Stimulated activated CD4-positive, alpha-beta T cell treated with anti-CD3 and anti-CD28 coated beads, Interleukin-1b, Interleukin-23, amount 100 ng/mL, for 24 hours (primary cell): Measurements from ENCODE around the gene EYA3.

Source experiments
- DNase-seq, 4 experiments: peaks; one replicate each; pipeline ENCODE4 v3.0.0-alpha.2; 2020; ENCODE audit warnings: low read depth in 4 of 4, low spot score in 1 of 4

EYA3 gene, protein sequence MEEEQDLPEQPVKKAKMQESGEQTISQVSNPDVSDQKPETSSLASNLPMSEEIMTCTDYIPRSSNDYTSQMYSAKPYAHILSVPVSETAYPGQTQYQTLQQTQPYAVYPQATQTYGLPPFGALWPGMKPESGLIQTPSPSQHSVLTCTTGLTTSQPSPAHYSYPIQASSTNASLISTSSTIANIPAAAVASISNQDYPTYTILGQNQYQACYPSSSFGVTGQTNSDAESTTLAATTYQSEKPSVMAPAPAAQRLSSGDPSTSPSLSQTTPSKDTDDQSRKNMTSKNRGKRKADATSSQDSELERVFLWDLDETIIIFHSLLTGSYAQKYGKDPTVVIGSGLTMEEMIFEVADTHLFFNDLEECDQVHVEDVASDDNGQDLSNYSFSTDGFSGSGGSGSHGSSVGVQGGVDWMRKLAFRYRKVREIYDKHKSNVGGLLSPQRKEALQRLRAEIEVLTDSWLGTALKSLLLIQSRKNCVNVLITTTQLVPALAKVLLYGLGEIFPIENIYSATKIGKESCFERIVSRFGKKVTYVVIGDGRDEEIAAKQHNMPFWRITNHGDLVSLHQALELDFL

DNA sequence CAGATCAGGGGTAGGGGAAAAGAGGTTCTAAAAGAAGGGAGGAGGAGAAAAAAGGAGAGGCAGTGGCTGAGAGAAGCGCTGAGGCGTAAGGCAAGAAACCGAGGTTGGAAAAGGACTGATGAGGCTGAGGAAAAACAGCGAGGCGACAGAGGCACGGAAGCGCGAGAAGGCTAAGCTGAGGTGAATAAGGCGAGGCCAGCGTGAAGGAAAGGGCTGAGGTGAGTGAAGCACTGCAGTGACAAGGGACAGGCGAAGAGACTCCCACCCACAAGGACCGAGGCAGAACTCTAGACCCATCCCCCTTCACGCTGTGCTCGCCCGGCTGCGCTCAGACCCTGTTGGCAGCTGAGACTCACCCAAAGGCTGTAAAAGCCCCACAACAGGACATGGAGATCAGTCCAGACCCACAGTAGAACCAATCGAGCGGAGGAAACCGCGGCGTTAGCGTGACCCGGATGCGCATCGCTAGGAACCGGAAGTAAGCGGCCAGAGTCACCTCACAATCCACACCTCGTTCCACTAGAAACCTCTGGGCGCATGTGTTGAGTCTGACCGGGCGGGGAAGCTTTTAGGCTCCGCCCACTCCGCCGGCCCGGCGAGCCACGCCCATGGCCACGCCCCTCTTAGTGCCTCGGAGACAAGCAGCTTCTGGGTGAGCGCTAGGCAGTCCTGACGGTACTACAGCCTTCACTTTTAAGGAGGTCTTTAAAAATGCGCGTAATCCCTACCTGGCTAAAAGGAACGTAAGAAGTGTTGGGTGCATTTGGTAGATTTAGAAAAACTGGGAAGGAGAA lies at the start of gene EYA3:
TSS of gene EYA3 (minus strand) at position 443 of the 794 bp plus-strand sequence. CDS start 30,584 bp downstream, outside the sequence.
- peak; percentile 98 to 99 (median 98) for DNase-seq

DNA sequence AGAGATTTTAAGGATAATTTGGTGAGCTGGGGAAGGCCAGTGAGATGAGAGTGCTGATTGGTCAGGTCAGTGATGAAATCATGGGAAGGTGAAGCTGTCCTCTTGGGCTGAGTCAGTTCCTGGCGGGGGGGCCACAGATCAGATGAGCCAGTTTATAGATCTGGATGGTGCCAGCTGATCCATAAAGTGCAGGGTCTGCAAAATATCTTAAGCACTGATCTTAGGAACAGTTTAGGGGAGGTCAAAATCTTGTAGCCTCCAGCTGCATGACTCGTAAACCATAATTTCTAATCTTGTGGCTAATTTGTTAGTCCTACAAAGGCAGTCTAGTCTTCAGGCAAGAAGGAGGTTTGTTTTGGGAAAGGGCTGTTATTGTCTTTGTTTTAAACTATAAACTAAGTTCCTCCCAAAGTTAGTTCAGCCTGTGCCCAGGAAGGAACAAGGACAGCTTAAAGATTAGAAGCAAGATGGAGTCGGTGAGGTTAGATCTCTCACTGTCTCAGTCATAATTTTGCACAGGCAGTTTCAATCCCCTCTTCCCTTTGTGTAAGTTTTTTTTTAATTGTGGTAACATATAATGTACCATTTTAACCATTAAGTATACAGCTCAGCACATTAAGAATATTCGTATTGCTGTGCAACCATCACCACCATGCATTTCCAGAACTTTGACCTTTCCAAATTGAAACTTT lies 48.7 kb upstream of the EYA3 start:
- no peak for DNase-seq

DNA sequence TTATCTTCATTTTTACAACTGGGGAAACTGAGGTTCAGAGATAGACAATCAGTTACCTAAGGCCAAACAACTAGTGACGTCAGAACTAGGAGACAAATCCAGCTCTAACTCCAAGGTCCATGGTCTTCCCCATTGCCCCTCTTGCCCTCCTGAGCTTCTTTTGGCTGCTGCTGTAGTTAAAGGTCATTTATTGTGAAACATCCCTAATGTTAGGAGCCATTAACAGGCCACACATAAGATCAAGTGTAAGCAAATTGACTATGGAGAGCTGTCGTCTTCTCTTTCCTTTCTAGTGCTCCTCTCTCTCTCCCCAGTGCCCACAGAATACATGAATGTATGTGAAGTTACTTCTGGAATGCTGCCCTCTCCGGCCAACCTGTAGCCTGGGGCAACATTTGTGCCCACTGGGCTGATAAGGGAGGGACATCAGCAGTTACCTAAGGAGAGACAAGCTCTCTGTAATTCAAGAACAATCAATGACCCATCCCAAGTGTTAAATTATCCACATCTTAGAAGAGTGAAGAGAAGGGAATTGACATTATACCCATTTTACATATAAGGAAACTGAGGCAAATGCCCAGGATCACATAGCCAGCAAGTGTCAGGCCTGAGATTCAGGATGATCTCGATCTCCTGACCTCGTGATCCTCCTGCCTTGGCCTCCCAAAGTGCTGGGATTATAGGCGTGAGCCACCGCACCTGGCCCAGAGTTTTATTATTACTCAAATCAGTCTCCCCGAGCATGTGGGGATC lies 47.9 kb upstream of the EYA3 start:
- no peak for DNase-seq

DNA sequence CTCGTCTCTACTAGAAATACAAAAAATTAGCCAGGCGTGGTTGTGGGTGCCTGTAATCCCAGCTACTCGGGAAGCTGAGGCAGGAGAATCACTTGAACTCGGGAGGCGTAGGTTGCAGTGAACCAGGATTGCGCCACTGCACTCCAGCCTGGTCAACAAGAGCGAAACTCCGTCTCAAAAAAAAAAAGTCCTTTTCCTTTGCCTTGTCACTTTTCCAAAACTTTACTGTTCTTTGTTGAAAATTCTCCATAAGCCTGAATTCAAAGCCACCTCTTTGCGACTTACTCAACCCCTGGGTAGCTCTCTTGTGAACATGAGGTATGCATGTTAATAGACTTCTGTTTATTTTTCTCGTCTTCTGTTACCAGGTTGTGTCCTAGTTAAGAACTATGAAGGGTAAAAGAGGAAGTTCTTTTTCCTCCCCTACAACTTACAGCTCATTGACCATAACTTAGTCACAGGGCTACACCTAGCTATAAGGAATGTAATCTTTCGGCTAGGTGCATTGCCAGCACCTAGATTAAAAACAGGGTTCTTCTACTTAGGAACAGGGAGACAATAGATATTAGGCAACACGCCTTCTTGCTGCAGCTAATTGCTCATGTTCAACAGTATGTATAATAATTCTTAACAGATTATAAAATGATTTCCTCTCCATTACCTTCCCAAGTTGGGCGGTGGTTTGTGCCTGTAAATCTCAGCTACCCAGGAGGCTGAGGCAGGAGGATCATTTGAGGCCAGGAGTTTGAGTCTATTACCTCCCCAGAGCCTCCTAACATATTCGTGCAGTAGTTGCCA lies 47.2 kb upstream of the EYA3 start:
- DNase-seq, result no peak

DNA sequence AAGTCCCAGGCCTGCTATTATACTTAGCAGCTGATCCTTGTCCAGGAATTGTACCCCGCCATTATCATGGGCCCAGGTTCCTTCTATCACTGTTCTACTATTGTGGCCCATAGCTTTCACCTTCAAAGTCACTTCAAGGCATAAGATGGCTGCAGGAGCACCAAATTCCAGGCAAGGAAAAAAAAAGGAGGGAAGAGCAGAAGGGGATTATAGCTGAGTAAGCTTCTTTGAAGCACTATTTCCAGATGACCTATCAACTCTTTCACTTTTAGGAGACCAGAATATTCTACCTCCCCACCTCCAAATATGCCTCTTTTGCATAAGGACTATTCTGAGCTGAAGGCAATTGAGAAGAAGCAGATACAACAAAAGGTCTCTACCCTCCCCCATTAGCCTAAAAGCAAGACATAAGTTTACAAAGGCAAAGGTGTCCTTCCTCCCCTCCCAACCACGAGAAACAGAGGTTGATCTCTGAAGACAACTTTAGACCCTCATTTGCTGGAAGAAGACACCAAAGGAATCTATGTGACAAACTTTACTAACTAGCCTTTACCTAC lies 46.3 kb upstream of the EYA3 start:
- DNase-seq, result no peak

DNA sequence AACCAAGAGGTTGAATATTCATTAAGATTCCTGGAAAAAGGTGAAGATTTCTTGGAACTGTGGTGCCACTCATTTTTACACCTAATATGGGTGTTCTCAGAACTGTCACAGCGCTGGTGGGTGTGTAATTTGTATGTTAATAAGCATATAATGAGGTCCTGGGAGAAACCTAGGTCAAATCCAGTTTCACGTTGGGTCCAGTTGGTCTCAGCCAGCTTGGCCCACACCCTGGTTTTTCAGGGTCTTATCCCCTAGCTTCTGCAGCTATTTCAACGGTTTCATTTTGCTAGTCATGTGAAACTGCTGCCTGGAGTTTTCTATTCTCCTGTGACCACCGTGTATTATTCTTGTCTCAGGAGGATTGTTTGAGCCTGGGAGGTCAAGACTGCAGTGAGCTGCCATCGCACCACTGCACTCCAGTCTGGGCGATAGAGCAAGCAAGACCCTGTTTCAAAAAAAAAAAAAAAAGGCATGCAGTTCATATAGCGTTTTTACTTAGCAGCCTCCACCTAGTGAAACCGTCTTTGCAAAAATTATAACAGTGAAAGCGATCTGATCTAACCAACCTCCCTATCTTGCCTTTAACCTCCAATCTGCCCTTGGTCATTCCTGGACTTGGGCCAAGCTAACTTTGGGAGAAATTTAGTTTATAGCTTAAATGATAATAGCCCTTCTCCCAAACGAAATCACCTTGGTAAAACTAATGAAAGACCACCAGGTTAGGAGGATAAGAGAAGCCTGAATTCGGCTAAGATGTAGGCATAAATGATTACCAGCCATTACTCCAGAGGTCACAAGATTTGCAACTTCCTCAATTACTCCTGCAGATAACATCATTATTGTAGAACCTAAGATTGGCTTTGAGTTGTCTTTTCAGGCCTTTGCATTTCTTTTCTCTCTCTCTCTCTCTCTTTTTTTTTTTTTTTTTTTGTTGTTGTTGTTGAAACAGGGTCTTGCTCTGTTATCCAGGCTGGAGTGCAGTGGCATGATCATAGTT lies 44.1 kb upstream of the EYA3 start:
- DNase-seq, result no peak

DNA sequence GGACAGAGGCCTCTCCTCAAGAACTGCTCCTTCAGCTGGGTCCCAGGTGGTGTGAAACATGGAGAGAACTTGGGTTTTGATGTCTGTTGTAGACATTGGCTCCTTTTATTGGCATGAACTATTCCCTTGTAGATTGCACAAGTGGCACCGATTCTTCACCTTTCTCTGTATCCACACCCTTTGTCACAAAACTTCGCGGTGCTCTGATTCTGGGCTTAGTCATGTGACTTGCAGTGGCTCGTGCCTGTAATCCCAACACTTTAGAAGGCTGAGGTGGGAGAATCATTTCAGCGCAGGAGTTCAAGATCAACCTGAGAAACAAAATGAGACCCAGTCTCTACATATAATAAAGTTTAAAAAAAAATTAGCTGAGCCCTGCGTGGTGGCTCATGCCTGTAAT lies 42.5 kb upstream of the EYA3 start:
- DNase-seq, result no peak

DNA sequence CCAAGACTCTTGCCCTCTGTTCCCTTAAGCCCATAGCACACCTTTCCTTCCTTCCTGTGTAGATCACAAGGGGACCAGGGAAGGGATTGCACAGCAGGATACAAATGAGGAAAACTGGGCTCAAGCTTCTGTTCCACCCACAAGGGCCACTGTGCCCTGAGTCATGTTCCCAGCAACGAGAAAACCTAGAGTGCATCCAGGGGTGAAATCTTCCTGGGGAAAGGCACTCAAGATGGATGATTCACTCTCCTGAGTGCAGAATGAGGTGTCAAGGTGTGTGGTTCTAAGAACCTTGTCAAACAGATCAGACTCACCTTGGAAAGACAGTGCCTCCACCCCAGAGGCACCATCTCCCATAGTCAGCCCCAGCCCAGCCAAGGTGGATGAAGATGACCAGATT lies 40.7 kb upstream of the EYA3 start:
- DNase-seq, result no peak

DNA sequence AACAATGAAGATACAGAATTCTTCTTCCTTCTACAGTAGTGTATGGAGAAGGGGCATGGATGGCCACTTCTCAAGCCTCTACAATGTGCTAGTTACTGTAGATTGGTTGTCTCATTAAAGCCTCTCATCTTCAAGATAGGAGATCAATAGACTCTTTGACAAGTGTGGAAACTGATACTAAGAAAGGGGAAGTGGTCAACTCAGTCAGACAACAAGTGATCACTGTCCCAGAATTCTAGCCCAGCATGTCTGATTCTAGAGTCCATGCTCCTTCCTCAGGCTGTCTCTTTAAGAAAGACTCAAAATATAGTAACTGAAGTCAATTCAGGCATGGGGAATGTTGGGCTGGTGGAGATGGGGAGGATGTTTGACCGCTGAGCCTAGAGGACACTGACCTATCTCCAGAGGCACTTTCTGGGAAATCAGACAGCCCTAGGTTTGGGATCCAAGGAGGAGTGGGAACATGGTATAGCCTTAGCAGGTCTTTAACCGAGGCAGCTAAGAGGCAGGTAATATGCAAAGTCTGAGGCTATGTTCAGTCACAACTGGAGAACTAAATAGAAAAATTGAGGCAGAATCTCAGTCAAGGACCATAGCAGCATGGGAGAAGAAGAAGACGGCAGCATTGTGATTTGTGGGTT lies 39.3 kb upstream of the EYA3 start:
- no peak for DNase-seq

DNA sequence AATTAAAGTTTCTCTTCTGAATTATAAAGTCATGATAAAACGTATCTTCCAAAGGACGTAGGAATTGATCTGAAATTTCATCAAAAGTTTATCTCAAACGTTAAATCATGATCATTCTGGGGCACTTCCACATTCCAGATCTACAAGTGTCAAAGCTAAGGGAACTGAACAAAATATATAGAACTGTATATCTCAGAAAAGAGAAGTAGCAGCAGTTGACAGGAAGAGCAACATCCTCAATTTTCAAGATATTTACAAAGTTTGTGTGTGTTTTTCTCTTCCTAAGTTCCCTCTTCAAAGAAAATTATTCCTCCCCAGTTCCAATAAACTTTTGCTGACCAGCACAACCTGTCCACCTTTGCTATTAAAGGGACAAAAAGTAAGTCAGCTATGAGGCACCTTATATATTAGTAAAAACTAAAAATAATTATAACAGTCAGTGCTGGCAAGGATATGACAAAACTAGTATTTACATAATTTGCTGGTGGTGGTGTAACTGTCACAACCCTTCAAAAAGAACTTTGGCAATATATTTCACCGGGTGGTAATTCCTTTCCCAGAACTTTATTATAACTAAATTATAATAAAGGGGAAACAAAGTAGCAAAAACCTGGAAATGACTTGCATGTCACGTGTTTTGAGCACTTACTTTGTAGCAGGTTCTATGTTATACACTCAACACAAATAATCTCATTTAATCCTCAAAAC lies 38.5 kb upstream of the EYA3 start:
- no peak for DNase-seq

DNA sequence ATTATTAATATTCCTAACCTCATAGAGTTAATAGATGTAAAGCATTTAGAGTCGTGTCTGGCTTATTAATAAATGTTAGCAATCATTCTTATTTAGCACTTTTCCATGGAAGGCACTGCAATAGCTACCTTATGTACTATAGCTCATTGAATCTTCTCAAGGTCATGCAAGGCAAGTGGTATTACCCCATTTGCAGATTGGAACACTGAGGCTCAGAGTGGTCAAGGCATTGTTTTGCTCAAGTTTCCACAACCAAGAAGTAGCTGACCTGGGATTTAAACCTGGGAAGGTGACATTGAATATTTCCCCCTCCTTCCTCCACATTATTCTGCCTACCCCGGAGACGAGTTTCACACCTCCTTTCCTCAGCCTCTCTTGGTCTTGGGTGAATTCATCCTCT lies 37.8 kb upstream of the EYA3 start:
- no peak for DNase-seq

DNA sequence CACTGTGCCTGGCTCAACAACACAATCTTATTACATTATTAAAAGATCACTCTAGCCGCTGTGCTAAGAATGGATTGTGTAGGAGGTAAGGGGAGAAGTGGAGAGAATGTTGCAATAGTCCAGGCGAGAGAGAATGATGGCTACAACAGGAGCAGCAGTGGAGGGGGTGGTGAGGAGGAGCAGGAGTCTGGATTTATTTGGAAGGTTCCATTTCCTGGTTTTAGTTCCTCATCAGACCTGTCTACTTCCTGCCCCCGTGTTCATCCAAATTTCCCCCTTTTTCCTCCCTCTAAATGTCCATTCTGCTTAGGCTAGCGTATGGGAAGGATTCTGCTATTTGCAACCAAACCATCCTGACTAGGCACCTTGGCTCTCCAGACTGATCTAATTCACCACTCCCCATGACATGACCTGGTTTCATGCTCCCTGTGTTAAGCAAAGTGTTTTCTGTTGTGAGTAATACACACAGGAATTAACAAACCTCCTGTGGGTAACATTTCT lies 35.1 kb upstream of the EYA3 start:
- no peak for DNase-seq

DNA sequence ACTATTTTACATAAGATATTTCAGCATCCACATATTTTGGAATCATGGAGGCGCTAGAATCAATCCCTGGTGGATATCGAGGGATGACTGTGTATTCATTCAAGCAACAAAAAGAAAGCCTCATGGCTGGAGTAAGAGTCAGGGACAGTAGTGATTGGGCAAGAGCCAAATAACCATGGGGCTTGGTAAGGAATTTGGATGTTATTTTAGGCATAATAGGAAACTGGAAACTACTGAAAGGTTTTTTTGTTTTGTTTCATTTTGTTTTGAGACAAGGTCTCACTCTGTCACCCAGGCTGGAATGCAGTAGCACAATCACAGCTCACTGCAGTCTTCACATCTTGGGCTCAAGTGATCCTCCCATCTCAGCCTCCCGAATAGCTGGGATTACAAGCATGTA lies 33.8 kb upstream of the EYA3 start:
- no peak for DNase-seq

DNA sequence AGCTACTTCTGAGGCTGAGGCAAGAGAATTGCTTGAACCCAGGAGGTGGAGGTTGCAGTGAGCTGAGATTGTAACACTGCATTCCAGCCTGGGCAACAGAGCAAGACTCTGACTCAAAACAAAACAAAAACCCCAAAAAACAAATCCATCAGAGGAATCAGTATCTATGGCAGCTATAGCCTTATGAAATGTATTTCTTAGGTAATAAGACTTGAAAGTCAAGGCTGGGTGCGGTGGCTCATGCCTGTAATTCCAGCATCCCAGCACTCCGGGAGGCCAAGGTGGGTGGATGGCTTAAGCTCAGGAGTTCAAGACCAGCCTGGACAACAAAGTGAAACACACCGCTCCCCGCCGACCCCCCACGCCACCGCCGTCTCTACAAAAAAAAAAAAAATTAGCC lies 31.1 kb upstream of the EYA3 start:
- DNase-seq, result no peak

DNA sequence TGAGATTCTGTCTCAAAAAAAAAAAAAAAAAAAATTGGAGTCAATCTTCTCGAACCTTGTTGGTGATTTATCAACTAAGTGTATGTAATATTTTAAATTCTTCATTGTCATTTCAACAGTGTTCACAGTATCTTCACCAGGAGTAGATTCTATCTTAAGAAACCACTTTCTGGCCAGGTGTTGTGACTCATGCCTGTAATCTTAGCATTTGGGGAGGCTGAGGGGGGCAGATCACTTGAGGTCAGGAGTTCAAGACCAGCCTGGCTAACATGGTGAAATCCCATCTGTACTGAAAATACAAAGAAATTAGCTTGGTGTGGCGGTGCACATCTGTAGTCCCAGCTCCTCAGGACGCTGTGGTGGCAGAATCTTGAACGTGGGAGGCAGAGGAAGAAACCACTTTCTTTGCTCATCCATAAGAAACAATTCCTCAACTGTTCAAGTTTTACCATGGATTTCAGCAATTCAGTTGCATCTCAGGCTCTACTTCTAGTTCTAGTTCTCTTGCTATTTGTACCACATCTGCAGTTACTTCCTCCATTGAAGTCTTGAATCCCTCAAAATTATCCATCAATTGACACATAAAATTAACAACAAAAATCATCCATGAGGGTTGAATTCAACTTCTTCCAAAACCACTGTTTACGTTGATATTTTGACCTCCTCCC lies 30.4 kb upstream of the EYA3 start:
- DNase-seq, result no peak

DNA sequence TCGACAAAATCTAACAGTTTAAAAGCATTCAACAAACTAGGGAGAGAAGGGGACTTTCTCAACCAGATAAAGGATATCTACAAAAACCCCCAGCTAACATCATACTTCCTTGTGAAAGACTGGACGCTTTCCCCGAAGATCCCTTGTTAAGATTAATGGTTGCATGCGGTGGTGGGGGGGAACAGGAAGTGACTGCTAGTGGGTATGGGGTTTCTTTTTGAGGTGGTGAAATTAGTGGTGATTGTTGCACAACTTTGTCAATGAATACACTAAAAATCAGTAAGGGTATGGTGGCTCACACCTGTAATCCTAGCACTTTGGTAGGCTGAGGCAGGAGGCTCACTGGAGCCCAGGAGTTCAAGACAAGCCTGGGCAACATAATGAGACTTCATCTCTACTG lies 26.9 kb upstream of the EYA3 start:
- DNase-seq, result peak in 3 of 4 experiments; percentile 4 to 37 (median 8)

DNA sequence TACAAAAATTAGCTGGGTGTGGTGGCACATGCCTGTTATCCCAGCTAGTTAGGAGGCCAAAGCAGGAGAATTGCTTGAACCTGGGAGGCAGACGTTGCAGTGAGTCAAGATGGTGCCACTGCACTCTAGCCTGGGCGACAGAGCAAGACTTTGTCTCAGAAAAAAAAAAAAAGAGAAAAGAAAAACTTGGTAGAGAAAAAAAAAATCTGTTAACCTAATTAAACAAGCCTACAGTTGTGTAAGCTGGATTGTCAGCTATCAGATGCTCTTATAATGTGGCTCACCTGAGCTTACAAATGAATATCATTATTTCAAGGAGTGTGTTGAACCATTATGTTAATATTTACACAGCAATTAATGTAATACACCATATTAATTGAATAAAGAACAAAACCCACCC lies 26.4 kb upstream of the EYA3 start:
- no peak for DNase-seq
